K562 (cell line): ENCODE data around the gene SLC39A12. TPM values are rescaled to one million over a fixed set of nuclear protein-coding genes. Genes with fewer than 3 reads are reported as not detected.

Source experiments
- ATAC-seq: fragments of 200-7000 bp; cut with Tn5 transposase; 3 replicates; pipeline ENCODE4 v1.9.1; 2020; ENCODE audit warnings: moderate library complexity
- BruUV-seq: library from RNA; stranded (reverse); fragments of 400-500 nt; replicated peaks from 2 replicates; lab custom pipeline; 2021; lab: Mats Ljungman, UMichigan
- CTCF ChIA-PET: fragments of 300-600 bp; formaldehyde crosslinking; extraction: SDS; loops from one replicate; lab custom pipeline; 2021; ENCODE audit warnings: low intra/inter-chr PET ratio; lab: Yijun Ruan, JAX
- POLR2A ChIA-PET: fragments of 300-600, 350-650 bp; sonication (Branson Sonifier 250); formaldehyde crosslinking; extraction: SDS; loops from one replicate; lab custom pipeline; 2021; ENCODE audit warnings: antibody characterized with exemption, inconsistent platforms; lab: Yijun Ruan, JAX
- DNase-seq, 4 experiments: peaks; one replicate each; pipeline versions ENCODE4 v3.0.0 to v3.0.0-alpha.2; 2011 to 2018; ENCODE audit warnings: low spot score in 3 of 4, mixed read lengths in 3 of 4; ENCODE audit errors: extremely low read depth in 1 of 4
- FAIRE-seq: peaks from 2 replicates; lab custom pipeline; 2011; peaks lifted over from hg19 to GRCh38; lab: Jason Lieb, UNC
- H2AFZ ChIP-seq: 2 replicates; pipeline ENCODE4 v1.6.0; 2011; ENCODE audit warnings: low read depth, low read length, control low read depth, inconsistent platforms
- H3K27ac ChIP-seq: fragments of 200-600 bp; 3 replicates; pipeline ENCODE4 v1.8.0; 2011; ENCODE audit warnings: low read depth, mild to moderate bottlenecking, control low read depth, inconsistent platforms, low read length, moderate library complexity, mixed read lengths; ENCODE audit errors: extremely low read depth
- H3K27me3 ChIP-seq, 2 experiments: fragments of 300-600 bp in 1 of 2; 2 replicates in 1 of 2; 3 replicates in 1 of 2; pipeline versions ENCODE4 v1.6.0 to v1.8.0; 2011; ENCODE audit warnings: inconsistent platforms in 2 of 2, low read length in 2 of 2, mild to moderate bottlenecking in 1 of 2, mixed read lengths in 1 of 2, moderate library complexity in 1 of 2; ENCODE audit not compliant: control insufficient read depth in 2 of 2, insufficient read depth in 2 of 2
- H3K36me3 ChIP-seq: fragments of 300-600 bp; 3 replicates; pipeline ENCODE4 v1.8.0; 2011; ENCODE audit warnings: mild to moderate bottlenecking, low read length, inconsistent platforms; ENCODE audit not compliant: control insufficient read depth, insufficient read depth
- H3K4me1 ChIP-seq, 2 experiments: fragments of 200-600 bp in 1 of 2; replicated peaks in 1 of 2; 2 replicates in 1 of 2; 3 replicates in 1 of 2; pipeline versions ENCODE4 v1.5.1 to v1.8.0; 2011; ENCODE audit warnings: inconsistent platforms in 2 of 2, low read length in 2 of 2, mild to moderate bottlenecking in 1 of 2, mixed read lengths in 1 of 2, moderate library complexity in 1 of 2; ENCODE audit not compliant: control insufficient read depth in 2 of 2, insufficient read depth in 2 of 2
- H3K4me2 ChIP-seq: 2 replicates; pipeline ENCODE4 v1.6.1; 2011; ENCODE audit warnings: low read length, control low read depth, inconsistent platforms, mixed read lengths; ENCODE audit not compliant: insufficient read depth
- H3K4me3 ChIP-seq: fragments of 200-600 bp; sonication (generic), shearing (Covaris generic); 2 replicates; pipeline ENCODE4 v1.5.1; 2016; ENCODE audit warnings: control low read depth, inconsistent platforms
- H3K79me2 ChIP-seq: fragments of 200-600 bp; 3 replicates; pipeline ENCODE4 v1.8.0; 2011; ENCODE audit warnings: low read length, inconsistent platforms; ENCODE audit not compliant: control insufficient read depth, insufficient read depth
- H3K9ac ChIP-seq, 2 experiments: 2 replicates each; pipeline versions ENCODE4 v1.6.0 to v1.6.1; 2011; ENCODE audit warnings: low read depth in 2 of 2, low read length in 2 of 2, control low read depth in 1 of 2, inconsistent platforms in 1 of 2, mild to moderate bottlenecking in 1 of 2, mixed read lengths in 1 of 2; ENCODE audit not compliant: insufficient read depth in 1 of 2
- H3K9me1 ChIP-seq: one replicate; pipeline ENCODE4 v1.6.0; 2011; ENCODE audit warnings: inconsistent platforms, mild to moderate bottlenecking, low read length, moderate library complexity; ENCODE audit not compliant: control insufficient read depth, insufficient read depth
- H3K9me3 ChIP-seq: replicated peaks from 2 replicates; pipeline ENCODE4 v1.5.1; 2011; ENCODE audit warnings: low read depth, low read length, inconsistent platforms; ENCODE audit not compliant: control insufficient read depth, insufficient read depth
- H4K20me1 ChIP-seq: replicated peaks from 2 replicates; pipeline ENCODE4 v1.6.1; 2011; ENCODE audit warnings: low read length, inconsistent platforms, mixed read lengths; ENCODE audit not compliant: control insufficient read depth, insufficient read depth
- CBX2 ChIP-seq: fragments of 200-600 bp; sonication (generic); IDR thresholded peaks from one replicate; pipeline ENCODE4 v1.6.1; 2012; ENCODE audit warnings: mild to moderate bottlenecking, low read length, inconsistent platforms; ENCODE audit not compliant: insufficient read depth, poor library complexity, severe bottlenecking
- DACH1 ChIP-seq: fragments of 450-650 bp; IDR thresholded peaks from 2 replicates; pipeline ENCODE4 v1.6.1; 2018; ENCODE audit not compliant: partially characterized antibody
- ETV1 ChIP-seq: fragments of 450-650 bp; conservative IDR thresholded peaks from 2 replicates; pipeline ENCODE4 v1.6.1; 2016; ENCODE audit warnings: missing genetic modification characterization, control low read depth, low read depth, missing compliant biosample characterization
- GATAD2B ChIP-seq: fragments of 450-650 bp; IDR thresholded peaks from 2 replicates; pipeline ENCODE4 v1.6.1; 2017; ENCODE audit warnings: mild to moderate bottlenecking, borderline replicate concordance
- MCM5 ChIP-seq: fragments of 450-650 bp; IDR thresholded peaks from 2 replicates; pipeline ENCODE4 v1.6.1; 2016; ENCODE audit warnings: low read depth
- MTA2 ChIP-seq: fragments of 450-650 bp; IDR thresholded peaks from 2 replicates; pipeline ENCODE4 v1.6.1; 2016; ENCODE audit warnings: low read depth
- NCOA2 ChIP-seq, 2 experiments: fragments of 450-650 bp; IDR thresholded peaks; 2 replicates each; pipeline ENCODE4 v1.6.1; 2018; ENCODE audit warnings: mild to moderate bottlenecking in 2 of 2, moderate library complexity in 1 of 2; ENCODE audit not compliant: partially characterized antibody in 2 of 2
- NELFE ChIP-seq: IDR thresholded peaks from 2 replicates; pipeline ENCODE4 v1.6.1; 2011; ENCODE audit warnings: mild to moderate bottlenecking; ENCODE audit not compliant: insufficient read depth, insufficient read length
- NEUROD1 ChIP-seq: fragments of 150-350 bp; IDR thresholded peaks from 2 replicates; pipeline ENCODE4 v1.6.1; 2014; ENCODE audit warnings: borderline replicate concordance, low read length, low read depth; ENCODE audit not compliant: partially characterized antibody
- SMAD3 ChIP-seq: fragments of 450-650 bp; formaldehyde crosslinking; conservative IDR thresholded peaks from 2 replicates; pipeline ENCODE4 v1.4.0; 2020; ENCODE audit warnings: mild to moderate bottlenecking
- TCF7 ChIP-seq: sonication (generic); IDR thresholded peaks from 2 replicates; pipeline ENCODE4 v1.6.1; 2016; ENCODE audit warnings: antibody characterized with exemption, borderline replicate concordance
- ZNF232 ChIP-seq: sonication (generic); formaldehyde crosslinking; IDR thresholded peaks from 2 replicates; pipeline ENCODE4 v1.8.0; 2022; ENCODE audit warnings: mild to moderate bottlenecking, missing genetic modification reagents
- WGBS: fragments of 100-300 bp; shearing (Covaris generic); methylation state at CpG from one replicate; pipeline ENCODE4 v1.1.6; 2016; ENCODE audit warnings: low coverage, mixed read lengths; ENCODE audit not compliant: insufficient coverage; ENCODE audit errors: missing lambda C conversion rate; 5-methylcytosine and 5-hydroxymethylcytosine counted together
- in situ Hi-C: fragments of 300-500 bp; cut with MboI; formaldehyde crosslinking; loops from 4 replicates; pipeline ENCODE4 v1.15.0; 2018; ENCODE audit warnings: inconsistent platforms, mixed read lengths
- intact Hi-C: fragments of 100-400 bp; cut with micrococcal nuclease; formaldehyde crosslinking; loops from 2 replicates; pipeline ENCODE4 v1.14.2; 2022
- polyA plus RNA-seq, 8 experiments: library from polyadenylated mRNA; depleted of rRNA in 4 of 8; stranded (reverse) in 5 of 8; unstranded in 3 of 8; fragments of >200 nt; fragmentation: Nextera tagmentation in 2 of 8; fragmentation: Illumina TruSeq in 1 of 8; extraction: Ambion mirVana in 2 of 8; extraction: Trizol in 1 of 8; gene quantifications; 2 replicates each; pipeline versions ENCODE4 v1.2.1 to v1.2.3, GENCODE V29; 2011 to 2014; ENCODE audit warnings: inconsistent platforms in 1 of 8, missing spikeins in 1 of 8
- total RNA-seq, 7 experiments: library from RNA; depleted of rRNA in 6 of 7; stranded (reverse); fragments of >200 nt in 6 of 7; fragmentation: Illumina TruSeq in 2 of 7; extraction: Trizol in 2 of 7; gene quantifications; 2 replicates each; pipeline versions ENCODE4 v1.2.1 to v1.2.3, GENCODE V29; 2011 to 2021; ENCODE audit warnings: low replicate concordance in 1 of 7
- TF ChIP-seq, protein P1 (sequence below): sonication (generic); formaldehyde crosslinking; IDR thresholded peaks from 2 replicates; pipeline ENCODE4 v1.8.0; 2022; ENCODE audit warnings: missing genetic modification reagents, mild to moderate bottlenecking, borderline replicate concordance
- TF ChIP-seq, protein P2 (sequence below): fragments of 250-450 bp; sonication (Bioruptor Pico); IDR thresholded peaks from 2 replicates; pipeline ENCODE4 v1.5.0; 2021; ENCODE audit warnings: mild to moderate bottlenecking, borderline replicate concordance
- TF ChIP-seq, protein P3 (sequence below), 2 experiments: IDR thresholded peaks; 2 replicates each; pipeline ENCODE4 v1.6.1; 2012; ENCODE audit warnings: improper control_type of control experiment in 2 of 2, low read depth in 2 of 2, low read length in 2 of 2, borderline replicate concordance in 1 of 2

Gene SLC39A12
- total and polyA plus RNA-seq, 9 of the 15 experiments (the other 6 are each of a cell fraction or from before 2014, with no cell fraction given) = not detected

DNA sequence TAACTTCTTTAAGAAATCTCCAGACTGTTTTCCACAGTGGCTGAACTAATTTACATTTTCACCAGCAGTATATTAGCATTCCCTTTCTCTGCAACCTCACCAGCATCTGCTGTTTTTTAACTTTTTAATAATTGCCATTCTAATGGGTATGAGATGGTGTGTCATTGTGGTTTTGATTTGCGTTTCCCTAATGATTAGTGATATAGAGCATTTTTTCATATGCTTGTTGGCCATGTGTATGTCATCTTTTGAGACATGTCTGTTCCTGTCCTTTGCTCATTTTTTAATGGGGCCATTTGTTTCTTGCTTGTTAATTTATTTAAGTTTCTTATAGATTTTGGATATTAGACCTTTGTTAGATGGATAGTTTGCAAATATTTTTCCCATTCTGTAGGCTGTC, 68.8 kb downstream of the SLC39A12 start:
- H3K36me3 ChIP-seq = no peaks in the 10 kb centered on the region
- no peaks in the 10 kb centered on the region for H4K20me1 ChIP-seq
- H3K4me1 ChIP-seq = no peaks in the 10 kb centered on the region
- H3K4me3 ChIP-seq = no peak overlapping the region
- no peak overlapping the region for H3K27ac ChIP-seq
- no peak overlapping the region for H2AFZ ChIP-seq
- no peak for ATAC-seq
- H3K9me1 ChIP-seq = no peaks in the 10 kb centered on the region
- WGBS = 4% methylated on average over 1 of the region's 1 CpG
- FAIRE-seq = no peak
- CTCF ChIA-PET = no interaction called here
- H3K9me3 ChIP-seq = no peaks in the 10 kb centered on the region
- in situ Hi-C loops = no loop called here
- POLR2A ChIA-PET = no interaction called here
- H3K9ac ChIP-seq = no peak overlapping the region
- no peak for DNase-seq
- H3K79me2 ChIP-seq = no peaks in the 10 kb centered on the region
- H3K4me2 ChIP-seq = no peak overlapping the region
- no peaks in the 10 kb centered on the region; a peak in 1 of 5 replicates for H3K27me3 ChIP-seq
- intact Hi-C loops = no loop called here
- no TSS peak for BruUV-seq
- TF ChIP-seq TCF7 = no peak
- TF ChIP-seq SMAD3 (CRISPR knock-in tag) = no peak
- TF ChIP-seq DACH1 = no peak
- no peak for TF ChIP-seq ZNF232 (CRISPR knock-in tag)
- no peak for TF ChIP-seq MCM5
- no peak for TF ChIP-seq ETV1 (tag)
- TF ChIP-seq, protein P1, sequence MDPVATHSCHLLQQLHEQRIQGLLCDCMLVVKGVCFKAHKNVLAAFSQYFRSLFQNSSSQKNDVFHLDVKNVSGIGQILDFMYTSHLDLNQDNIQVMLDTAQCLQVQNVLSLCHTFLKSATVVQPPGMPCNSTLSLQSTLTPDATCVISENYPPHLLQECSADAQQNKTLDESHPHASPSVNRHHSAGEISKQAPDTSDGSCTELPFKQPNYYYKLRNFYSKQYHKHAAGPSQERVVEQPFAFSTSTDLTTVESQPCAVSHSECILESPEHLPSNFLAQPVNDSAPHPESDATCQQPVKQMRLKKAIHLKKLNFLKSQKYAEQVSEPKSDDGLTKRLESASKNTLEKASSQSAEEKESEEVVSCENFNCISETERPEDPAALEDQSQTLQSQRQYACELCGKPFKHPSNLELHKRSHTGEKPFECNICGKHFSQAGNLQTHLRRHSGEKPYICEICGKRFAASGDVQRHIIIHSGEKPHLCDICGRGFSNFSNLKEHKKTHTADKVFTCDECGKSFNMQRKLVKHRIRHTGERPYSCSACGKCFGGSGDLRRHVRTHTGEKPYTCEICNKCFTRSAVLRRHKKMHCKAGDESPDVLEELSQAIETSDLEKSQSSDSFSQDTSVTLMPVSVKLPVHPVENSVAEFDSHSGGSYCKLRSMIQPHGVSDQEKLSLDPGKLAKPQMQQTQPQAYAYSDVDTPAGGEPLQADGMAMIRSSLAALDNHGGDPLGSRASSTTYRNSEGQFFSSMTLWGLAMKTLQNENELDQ (CRISPR knock-in tag) = no peak
- TF ChIP-seq, protein P2, sequence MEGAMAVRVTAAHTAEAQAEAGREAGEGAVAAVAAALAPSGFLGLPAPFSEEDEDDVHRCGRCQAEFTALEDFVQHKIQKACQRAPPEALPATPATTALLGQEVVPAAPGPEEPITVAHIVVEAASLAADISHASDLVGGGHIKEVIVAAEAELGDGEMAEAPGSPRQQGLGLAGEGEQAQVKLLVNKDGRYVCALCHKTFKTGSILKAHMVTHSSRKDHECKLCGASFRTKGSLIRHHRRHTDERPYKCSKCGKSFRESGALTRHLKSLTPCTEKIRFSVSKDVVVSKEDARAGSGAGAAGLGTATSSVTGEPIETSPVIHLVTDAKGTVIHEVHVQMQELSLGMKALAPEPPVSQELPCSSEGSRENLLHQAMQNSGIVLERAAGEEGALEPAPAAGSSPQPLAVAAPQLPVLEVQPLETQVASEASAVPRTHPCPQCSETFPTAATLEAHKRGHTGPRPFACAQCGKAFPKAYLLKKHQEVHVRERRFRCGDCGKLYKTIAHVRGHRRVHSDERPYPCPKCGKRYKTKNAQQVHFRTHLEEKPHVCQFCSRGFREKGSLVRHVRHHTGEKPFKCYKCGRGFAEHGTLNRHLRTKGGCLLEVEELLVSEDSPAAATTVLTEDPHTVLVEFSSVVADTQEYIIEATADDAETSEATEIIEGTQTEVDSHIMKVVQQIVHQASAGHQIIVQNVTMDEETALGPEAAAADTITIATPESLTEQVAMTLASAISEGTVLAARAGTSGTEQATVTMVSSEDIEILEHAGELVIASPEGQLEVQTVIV = no peak
- TF ChIP-seq, protein P3, sequence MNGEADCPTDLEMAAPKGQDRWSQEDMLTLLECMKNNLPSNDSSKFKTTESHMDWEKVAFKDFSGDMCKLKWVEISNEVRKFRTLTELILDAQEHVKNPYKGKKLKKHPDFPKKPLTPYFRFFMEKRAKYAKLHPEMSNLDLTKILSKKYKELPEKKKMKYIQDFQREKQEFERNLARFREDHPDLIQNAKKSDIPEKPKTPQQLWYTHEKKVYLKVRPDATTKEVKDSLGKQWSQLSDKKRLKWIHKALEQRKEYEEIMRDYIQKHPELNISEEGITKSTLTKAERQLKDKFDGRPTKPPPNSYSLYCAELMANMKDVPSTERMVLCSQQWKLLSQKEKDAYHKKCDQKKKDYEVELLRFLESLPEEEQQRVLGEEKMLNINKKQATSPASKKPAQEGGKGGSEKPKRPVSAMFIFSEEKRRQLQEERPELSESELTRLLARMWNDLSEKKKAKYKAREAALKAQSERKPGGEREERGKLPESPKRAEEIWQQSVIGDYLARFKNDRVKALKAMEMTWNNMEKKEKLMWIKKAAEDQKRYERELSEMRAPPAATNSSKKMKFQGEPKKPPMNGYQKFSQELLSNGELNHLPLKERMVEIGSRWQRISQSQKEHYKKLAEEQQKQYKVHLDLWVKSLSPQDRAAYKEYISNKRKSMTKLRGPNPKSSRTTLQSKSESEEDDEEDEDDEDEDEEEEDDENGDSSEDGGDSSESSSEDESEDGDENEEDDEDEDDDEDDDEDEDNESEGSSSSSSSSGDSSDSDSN (IDR thresholded peaks at IDR 0.05; ENCODE audit: borderline replicate concordance in 1 of 2, low read depth in 2 of 2, low read length in 2 of 2) = no peak
- no peak for TF ChIP-seq NCOA2 (IDR thresholded peaks at IDR 0.05; ENCODE audit: partially characterized antibody in 2 of 2)
- TF ChIP-seq NELFE = no peak
- no peak for TF ChIP-seq MTA2
- no peak for TF ChIP-seq NEUROD1
- no peak for TF ChIP-seq CBX2
- TF ChIP-seq GATAD2B = no peak
